Uterus (tissue), 4 donors: ENCODE measurements around the gene FZD7. TPM values are rescaled to one million over a fixed set of nuclear protein-coding genes. Genes with fewer than 3 reads are reported as not detected.

ENCODE experiments used
- DNase-seq, 2 donors: peaks; one replicate each; pipeline ENCODE4 v3.0.0-alpha.2; 2019 to 2020
- H3K27ac ChIP-seq, 2 donors: fragments of 200-600 bp; sonication (generic); 1 replicate in 1 of 2; 2 replicates in 1 of 2; pipeline ENCODE4 v1.5.1; 2016 to 2018
- H3K27me3 ChIP-seq, 2 donors: fragments of 200-600 bp; sonication (generic); one replicate each; pipeline ENCODE4 v1.5.1; 2018 to 2019; ENCODE audit warnings: control low read depth in 1 of 2
- H3K36me3 ChIP-seq, 2 donors: fragments of 200-600 bp; sonication (generic); one replicate each; pipeline ENCODE4 v1.5.1; 2019; ENCODE audit warnings: control low read depth in 1 of 2
- H3K4me1 ChIP-seq, 2 donors: fragments of 200-600 bp; sonication (generic); one replicate each; pipeline ENCODE4 v1.5.1; 2018 to 2019; ENCODE audit warnings: control low read depth in 1 of 2
- H3K4me3 ChIP-seq, 2 donors: fragments of 200-600 bp; sonication (generic); 1 replicate in 1 of 2; 2 replicates in 1 of 2; pipeline ENCODE4 v1.5.1; 2018 to 2019; ENCODE audit warnings: mild to moderate bottlenecking in 1 of 2
- H3K9me3 ChIP-seq, 2 donors: fragments of 200-600 bp; sonication (generic); one replicate each; pipeline ENCODE4 v1.5.1; 2019; ENCODE audit warnings: control low read depth in 1 of 2
- CTCF ChIP-seq, 4 experiments: fragments of 200-600 bp in 2 of 4; fragments of 450-650 bp in 2 of 4; sonication (generic) in 2 of 4; IDR thresholded peaks; one replicate each; pipeline ENCODE4 v1.5.1; 2016 to 2019; ENCODE audit warnings: antibody characterized with exemption in 4 of 4, mild to moderate bottlenecking in 2 of 4, moderate library complexity in 1 of 4
- POLR2A ChIP-seq, 2 donors: fragments of 450-650 bp; IDR thresholded peaks; one replicate each; pipeline ENCODE4 v1.6.1; 2016; ENCODE audit warnings: antibody characterized with exemption in 2 of 2, mild to moderate bottlenecking in 1 of 2, moderate library complexity in 1 of 2
- intact Hi-C: fragments of 100-400 bp; cut with DNase I; formaldehyde crosslinking; loops from one replicate; pipeline ENCODE4 v1.15.1; 2023; ENCODE audit warnings: low total_unique reads
- total RNA-seq, 4 donors: library from RNA; depleted of rRNA in 3 of 4; stranded (reverse); fragments of >200 nt in 3 of 4; gene quantifications; one replicate each; pipeline versions ENCODE4 v1.1.0 to v1.2.4, GENCODE V29; 2014 to 2023
- donor health status: DM: yes; HTN: yes; CAD: no.

FZD7 gene
- total RNA-seq, 4 donors from 2014 or later, result 0.77 to 38.8 (median 20.0) TPM

GRCh38 chr2:202009581-202009980 lies 24.1 kb upstream of the FZD7 start:
- TF ChIP-seq CTCF (IDR thresholded peaks at IDR 0.05) (no peak), POLR2A (IDR thresholded peaks at IDR 0.05) (no peak)
- no peak overlapping the region for H3K27ac ChIP-seq
- no peaks in the 10 kb centered on the region for H3K36me3 ChIP-seq
- intact Hi-C loops, result no loop called here
- H3K9me3 ChIP-seq, result no peaks in the 10 kb centered on the region
- no peak for DNase-seq
- H3K4me3 ChIP-seq, result no peak overlapping the region
- H3K4me1 ChIP-seq, result no peaks in the 10 kb centered on the region
- no peaks in the 10 kb centered on the region for H3K27me3 ChIP-seq

GRCh38 chr2:202014318-202014717 lies 19.3 kb upstream of the FZD7 start:
- no peak for DNase-seq
- Histone ChIP-seq H3K27me3 (no peaks in the 10 kb centered on the region), H3K36me3 (no peaks in the 10 kb centered on the region), H3K27ac (no peak overlapping the region), H3K4me3 (no peak overlapping the region), H3K9me3 (no peaks in the 10 kb centered on the region), H3K4me1 (peaks cover 0 to 3% of the 10 kb centered on the region in 2 donors)
- intact Hi-C loops, result no loop called here
- no peak for TF ChIP-seq CTCF (IDR thresholded peaks at IDR 0.05)
- TF ChIP-seq POLR2A (IDR thresholded peaks at IDR 0.05), result no peak

- H3K36me3 ChIP-seq, result no peaks in the 10 kb centered on the region
- H3K27me3 ChIP-seq, result no peaks in the 10 kb centered on the region
- H3K4me3 ChIP-seq, result no peak overlapping the region
- H3K27ac ChIP-seq, result no peak overlapping the region
- peak in 1 of 2 donors; percentile 36 for DNase-seq
- TF ChIP-seq POLR2A (IDR thresholded peaks at IDR 0.05) (no peak), CTCF (IDR thresholded peaks at IDR 0.05) (no peak)
- H3K9me3 ChIP-seq, result no peaks in the 10 kb centered on the region
- H3K4me1 ChIP-seq, result peaks cover 0 to 3% of the 10 kb centered on the region in 2 donors
- intact Hi-C loops, result no loop called here
Observed at GRCh38 chr2:202014759-202015211, 18.9 kb upstream of the FZD7 start.

DNA sequence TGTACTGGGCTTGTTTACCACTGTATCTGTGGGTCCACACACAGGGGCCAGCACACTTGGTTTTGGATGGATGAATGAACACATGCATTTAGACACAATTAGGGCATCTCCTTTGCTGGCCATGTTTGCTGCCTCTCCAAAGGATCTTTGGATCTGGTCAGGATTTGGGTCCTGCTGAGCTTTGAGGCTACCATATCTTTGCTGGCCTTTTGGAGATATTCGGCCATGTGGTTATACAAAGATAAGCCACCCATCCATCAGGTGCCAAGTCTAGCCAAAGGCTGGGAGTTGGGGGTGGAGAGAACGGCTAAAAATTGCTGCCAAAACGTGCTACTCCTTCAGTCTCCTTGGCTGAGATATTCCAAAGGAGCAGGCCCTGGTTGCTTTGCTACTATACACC lies 18.2 kb upstream of the FZD7 start:
- H3K27ac ChIP-seq, result no peak overlapping the region
- TF ChIP-seq CTCF (IDR thresholded peaks at IDR 0.05), result no peak
- no peak for TF ChIP-seq POLR2A (IDR thresholded peaks at IDR 0.05)
- H3K36me3 ChIP-seq, result no peaks in the 10 kb centered on the region
- intact Hi-C loops, result no loop called here
- no peaks in the 10 kb centered on the region for H3K9me3 ChIP-seq
- DNase-seq, result no peak
- H3K4me1 ChIP-seq, result peaks cover 0 to 3% of the 10 kb centered on the region in 2 donors
- no peaks in the 10 kb centered on the region for H3K27me3 ChIP-seq
- no peak overlapping the region for H3K4me3 ChIP-seq

DNA sequence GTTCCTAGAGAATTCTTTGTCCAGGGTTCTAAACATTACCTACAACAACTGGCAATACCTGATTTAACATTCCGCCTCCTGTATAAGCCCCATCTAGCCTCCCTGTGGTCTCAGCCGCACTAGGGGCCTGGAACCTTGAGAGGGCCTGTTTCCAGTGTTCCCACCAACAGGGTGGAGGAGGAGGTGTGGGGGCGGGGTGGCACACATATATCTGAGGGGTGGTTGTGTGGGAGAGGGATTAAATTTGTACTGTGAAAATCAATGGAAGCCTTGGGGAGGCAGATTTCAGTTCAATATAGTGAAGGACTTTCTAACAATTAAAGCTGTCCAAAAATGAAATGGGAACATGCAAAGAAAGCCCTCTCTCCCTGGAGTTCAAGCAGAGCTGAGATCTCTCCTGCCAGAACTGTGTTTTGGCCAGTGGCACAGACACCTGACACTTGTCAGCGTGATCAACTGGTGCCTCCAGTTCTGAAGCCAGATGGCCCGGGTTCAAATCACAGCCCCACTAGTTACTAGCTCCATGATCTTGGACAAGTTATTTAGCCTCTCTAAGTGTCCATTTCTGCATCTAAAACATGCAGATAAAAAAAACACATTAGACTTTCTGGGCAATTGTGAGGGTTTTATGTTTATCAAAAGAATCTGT lies 17.0 kb upstream of the FZD7 start:
- intact Hi-C loops, result no loop called here
- TF ChIP-seq POLR2A (IDR thresholded peaks at IDR 0.05), result no peak
- no peak for TF ChIP-seq CTCF (IDR thresholded peaks at IDR 0.05)
- no peaks in the 10 kb centered on the region for H3K9me3 ChIP-seq
- H3K36me3 ChIP-seq, result no peaks in the 10 kb centered on the region
- no peak for DNase-seq
- H3K27ac ChIP-seq, result no peak overlapping the region
- H3K4me1 ChIP-seq, result peaks cover 0 to 3% of the 10 kb centered on the region in 2 donors
- no peaks in the 10 kb centered on the region for H3K27me3 ChIP-seq
- no peak overlapping the region for H3K4me3 ChIP-seq
